K562 (cell line): Measurements from ENCODE around the gene OSBP2. TPM values are rescaled to one million over a fixed set of nuclear protein-coding genes. Genes with fewer than 3 reads are reported as not detected.

ENCODE experiments used
- ATAC-seq: fragments of 200-7000 bp; cut with Tn5 transposase; 3 replicates; pipeline ENCODE4 v1.9.1; 2020; ENCODE audit warnings: moderate library complexity
- BruUV-seq: library from RNA; stranded (reverse); fragments of 400-500 nt; replicated peaks from 2 replicates; lab custom pipeline; 2021; lab: Mats Ljungman, UMichigan
- CTCF ChIA-PET: fragments of 300-600 bp; formaldehyde crosslinking; extraction: SDS; loops from one replicate; lab custom pipeline; 2021; ENCODE audit warnings: low intra/inter-chr PET ratio; lab: Yijun Ruan, JAX
- POLR2A ChIA-PET: fragments of 300-600, 350-650 bp; sonication (Branson Sonifier 250); formaldehyde crosslinking; extraction: SDS; loops from one replicate; lab custom pipeline; 2021; ENCODE audit warnings: antibody characterized with exemption, inconsistent platforms; lab: Yijun Ruan, JAX
- DNase-seq, 4 experiments: peaks; one replicate each; pipeline versions ENCODE4 v3.0.0 to v3.0.0-alpha.2; 2011 to 2018; ENCODE audit warnings: low spot score in 3 of 4, mixed read lengths in 3 of 4; ENCODE audit errors: extremely low read depth in 1 of 4
- FAIRE-seq: peaks from 2 replicates; lab custom pipeline; 2011; peaks lifted over from hg19 to GRCh38; lab: Jason Lieb, UNC
- H2AFZ ChIP-seq: 2 replicates; pipeline ENCODE4 v1.6.0; 2011; ENCODE audit warnings: low read depth, low read length, control low read depth, inconsistent platforms
- H3K27ac ChIP-seq: fragments of 200-600 bp; 3 replicates; pipeline ENCODE4 v1.8.0; 2011; ENCODE audit warnings: low read depth, mild to moderate bottlenecking, control low read depth, inconsistent platforms, low read length, moderate library complexity, mixed read lengths; ENCODE audit errors: extremely low read depth
- H3K27me3 ChIP-seq, 2 experiments: fragments of 300-600 bp in 1 of 2; 2 replicates in 1 of 2; 3 replicates in 1 of 2; pipeline versions ENCODE4 v1.6.0 to v1.8.0; 2011; ENCODE audit warnings: inconsistent platforms in 2 of 2, low read length in 2 of 2, mild to moderate bottlenecking in 1 of 2, mixed read lengths in 1 of 2, moderate library complexity in 1 of 2; ENCODE audit not compliant: control insufficient read depth in 2 of 2, insufficient read depth in 2 of 2
- H3K36me3 ChIP-seq: fragments of 300-600 bp; 3 replicates; pipeline ENCODE4 v1.8.0; 2011; ENCODE audit warnings: mild to moderate bottlenecking, low read length, inconsistent platforms; ENCODE audit not compliant: control insufficient read depth, insufficient read depth
- H3K4me1 ChIP-seq, 2 experiments: fragments of 200-600 bp in 1 of 2; replicated peaks in 1 of 2; 2 replicates in 1 of 2; 3 replicates in 1 of 2; pipeline versions ENCODE4 v1.5.1 to v1.8.0; 2011; ENCODE audit warnings: inconsistent platforms in 2 of 2, low read length in 2 of 2, mild to moderate bottlenecking in 1 of 2, mixed read lengths in 1 of 2, moderate library complexity in 1 of 2; ENCODE audit not compliant: control insufficient read depth in 2 of 2, insufficient read depth in 2 of 2
- H3K4me2 ChIP-seq: 2 replicates; pipeline ENCODE4 v1.6.1; 2011; ENCODE audit warnings: low read length, control low read depth, inconsistent platforms, mixed read lengths; ENCODE audit not compliant: insufficient read depth
- H3K4me3 ChIP-seq: fragments of 200-600 bp; sonication (generic), shearing (Covaris generic); 2 replicates; pipeline ENCODE4 v1.5.1; 2016; ENCODE audit warnings: control low read depth, inconsistent platforms
- H3K79me2 ChIP-seq: fragments of 200-600 bp; 3 replicates; pipeline ENCODE4 v1.8.0; 2011; ENCODE audit warnings: low read length, inconsistent platforms; ENCODE audit not compliant: control insufficient read depth, insufficient read depth
- H3K9ac ChIP-seq, 2 experiments: 2 replicates each; pipeline versions ENCODE4 v1.6.0 to v1.6.1; 2011; ENCODE audit warnings: low read depth in 2 of 2, low read length in 2 of 2, control low read depth in 1 of 2, inconsistent platforms in 1 of 2, mild to moderate bottlenecking in 1 of 2, mixed read lengths in 1 of 2; ENCODE audit not compliant: insufficient read depth in 1 of 2
- H3K9me1 ChIP-seq: one replicate; pipeline ENCODE4 v1.6.0; 2011; ENCODE audit warnings: inconsistent platforms, mild to moderate bottlenecking, low read length, moderate library complexity; ENCODE audit not compliant: control insufficient read depth, insufficient read depth
- H3K9me3 ChIP-seq: replicated peaks from 2 replicates; pipeline ENCODE4 v1.5.1; 2011; ENCODE audit warnings: low read depth, low read length, inconsistent platforms; ENCODE audit not compliant: control insufficient read depth, insufficient read depth
- H4K20me1 ChIP-seq: replicated peaks from 2 replicates; pipeline ENCODE4 v1.6.1; 2011; ENCODE audit warnings: low read length, inconsistent platforms, mixed read lengths; ENCODE audit not compliant: control insufficient read depth, insufficient read depth
- BACH1 ChIP-seq: fragments of 200-800 bp; sonication (Bioruptor generic); IDR thresholded peaks from 2 replicates; pipeline ENCODE4 v1.6.1; 2016; ENCODE audit warnings: missing genetic modification characterization, missing compliant biosample characterization
- BCLAF1 ChIP-seq, 2 experiments: fragments of 450-650 bp in 1 of 2; IDR thresholded peaks; 2 replicates each; pipeline ENCODE4 v1.6.1; 2011 to 2017; ENCODE audit warnings: low read depth in 2 of 2, antibody characterized with exemption in 1 of 2, borderline replicate concordance in 1 of 2, low read length in 1 of 2, mild to moderate bottlenecking in 1 of 2, mixed read lengths in 1 of 2; ENCODE audit not compliant: control insufficient read depth in 1 of 2
- BRD4 ChIP-seq: fragments of 200-600 bp; sonication (generic); IDR thresholded peaks from 2 replicates; pipeline ENCODE4 v1.6.1; 2017; ENCODE audit warnings: inconsistent platforms
- ETV1 ChIP-seq: fragments of 450-650 bp; conservative IDR thresholded peaks from 2 replicates; pipeline ENCODE4 v1.6.1; 2016; ENCODE audit warnings: missing genetic modification characterization, control low read depth, low read depth, missing compliant biosample characterization
- GMEB1 ChIP-seq: fragments of 250-450 bp; sonication (Bioruptor Pico); IDR thresholded peaks from 2 replicates; pipeline ENCODE4 v1.4.0; 2020; ENCODE audit warnings: mild to moderate bottlenecking
- HDAC2 ChIP-seq: fragments of 450-650 bp; IDR thresholded peaks from 2 replicates; pipeline ENCODE4 v1.6.1; 2016; ENCODE audit warnings: mild to moderate bottlenecking
- KAT7 ChIP-seq: sonication (generic); formaldehyde crosslinking; IDR thresholded peaks from 2 replicates; pipeline ENCODE4 v1.8.0; 2022; ENCODE audit warnings: missing genetic modification reagents, mild to moderate bottlenecking, borderline replicate concordance
- NFYB ChIP-seq: IDR thresholded peaks from 2 replicates; pipeline ENCODE4 v1.6.1; 2011; ENCODE audit warnings: mild to moderate bottlenecking, moderate library complexity; ENCODE audit not compliant: insufficient read length; ENCODE audit errors: extremely low read depth
- PML ChIP-seq: IDR thresholded peaks from 2 replicates; pipeline ENCODE4 v1.6.1; 2012; ENCODE audit warnings: low read length, inconsistent platforms
- SMARCA5 ChIP-seq: fragments of 450-650 bp; IDR thresholded peaks from 2 replicates; pipeline ENCODE4 v1.6.1; 2016
- ZNF143 ChIP-seq: sonication (generic); formaldehyde crosslinking; IDR thresholded peaks from 2 replicates; pipeline ENCODE4 v1.9.0; 2022; ENCODE audit warnings: mild to moderate bottlenecking, missing genetic modification reagents
- ZNF282 ChIP-seq: sonication (generic); formaldehyde crosslinking; IDR thresholded peaks from 2 replicates; pipeline ENCODE4 v1.8.1; 2023; ENCODE audit warnings: missing genetic modification reagents
- ZNF699 ChIP-seq: fragments of 250-450 bp; sonication (Bioruptor Pico); IDR thresholded peaks from 2 replicates; pipeline ENCODE4 v1.8.0; 2021; ENCODE audit warnings: mild to moderate bottlenecking, moderate library complexity; ENCODE audit not compliant: insufficient replicate concordance
- WGBS: fragments of 100-300 bp; shearing (Covaris generic); methylation state at CpG from one replicate; pipeline ENCODE4 v1.1.6; 2016; ENCODE audit warnings: low coverage, mixed read lengths; ENCODE audit not compliant: insufficient coverage; ENCODE audit errors: missing lambda C conversion rate; 5-methylcytosine and 5-hydroxymethylcytosine counted together
- in situ Hi-C: fragments of 300-500 bp; cut with MboI; formaldehyde crosslinking; loops from 4 replicates; pipeline ENCODE4 v1.15.0; 2018; ENCODE audit warnings: inconsistent platforms, mixed read lengths
- intact Hi-C: fragments of 100-400 bp; cut with micrococcal nuclease; formaldehyde crosslinking; loops from 2 replicates; pipeline ENCODE4 v1.14.2; 2022
- polyA plus RNA-seq, 8 experiments: library from polyadenylated mRNA; depleted of rRNA in 4 of 8; stranded (reverse) in 5 of 8; unstranded in 3 of 8; fragments of >200 nt; fragmentation: Nextera tagmentation in 2 of 8; fragmentation: Illumina TruSeq in 1 of 8; extraction: Ambion mirVana in 2 of 8; extraction: Trizol in 1 of 8; gene quantifications; 2 replicates each; pipeline versions ENCODE4 v1.2.1 to v1.2.3, GENCODE V29; 2011 to 2014; ENCODE audit warnings: inconsistent platforms in 1 of 8, missing spikeins in 1 of 8
- total RNA-seq, 7 experiments: library from RNA; depleted of rRNA in 6 of 7; stranded (reverse); fragments of >200 nt in 6 of 7; fragmentation: Illumina TruSeq in 2 of 7; extraction: Trizol in 2 of 7; gene quantifications; 2 replicates each; pipeline versions ENCODE4 v1.2.1 to v1.2.3, GENCODE V29; 2011 to 2021; ENCODE audit warnings: low replicate concordance in 1 of 7

OSBP2 gene
- total and polyA plus RNA-seq, 9 of the 15 experiments (the other 6 are each of a cell fraction or from before 2014, with no cell fraction given) = 0.52 to 29.5 (median 21.6) TPM

GRCh38 chr22:30753701-30754100 is 59.0 kb downstream of the OSBP2 start:
- H3K4me1 ChIP-seq = peaks cover 0 to 3% of the 10 kb centered on the region in 2 experiments; a peak in 2 of 5 replicates
- H3K36me3 ChIP-seq = no peaks in the 10 kb centered on the region
- no peak for ATAC-seq
- H3K9me1 ChIP-seq = no peaks in the 10 kb centered on the region
- ChIA-PET POLR2A (interaction anchor here (0.8 to 2.5 kb wide), 2 partner anchors 10 to 119 kb away, joined by 3 to 13 read pairs; partner anchors contain the start of gene SLC35E4), CTCF (no interaction called here)
- no peaks in the 10 kb centered on the region for H3K79me2 ChIP-seq
- intact Hi-C loops (loop anchor here (10.0 kb wide), 1 partner anchor 89 kb away; the partner anchor contains the start of gene DUSP18), in situ Hi-C loops (loop anchor here (10.0 kb wide), 1 partner anchor 359 kb away; the partner anchor contains the start of gene SEC14L2)
- H3K27me3 ChIP-seq = no peaks in the 10 kb centered on the region; a peak in 1 of 5 replicates
- 13% methylated on average over 2 of the region's 2 CpGs for WGBS
- no peak for DNase-seq
- H3K27ac ChIP-seq = no peak overlapping the region
- H3K4me3 ChIP-seq = no peak overlapping the region
- no peak for FAIRE-seq
- no peaks in the 10 kb centered on the region for H3K9me3 ChIP-seq
- no peak overlapping the region for H3K9ac ChIP-seq
- H2AFZ ChIP-seq = no peak overlapping the region
- no TSS peak for BruUV-seq
- TF ChIP-seq HDAC2 = no peak
- TF ChIP-seq SMARCA5 = no peak
- no peak for TF ChIP-seq ZNF282
- TF ChIP-seq GMEB1 (CRISPR knock-in tag) = no peak
- TF ChIP-seq ZNF143 = no peak
- no peak for TF ChIP-seq KAT7 (CRISPR knock-in tag)
- no peak for TF ChIP-seq ZNF699 (CRISPR knock-in tag)
- TF ChIP-seq ETV1 (tag) = no peak
- no peak for TF ChIP-seq NFYB
- no peak for TF ChIP-seq BRD4
- TF ChIP-seq BCLAF1 (IDR thresholded peaks at IDR 0.05; ENCODE audit: borderline replicate concordance in 1 of 2, control insufficient read depth in 1 of 2, low read depth in 2 of 2, low read length in 1 of 2) = no peak
- TF ChIP-seq BACH1 = no peak
- TF ChIP-seq PML = no peak
- H3K4me2 ChIP-seq = no peak overlapping the region
- no peaks in the 10 kb centered on the region for H4K20me1 ChIP-seq
